PC-3 (cell line): ENCODE measurements around the gene KRT23.

Experiments
- EZH2 ChIP-seq: fragments of 300-600 bp; sonication (generic); IDR thresholded peaks from one replicate; pipeline ENCODE4 v1.6.1; 2017; ENCODE audit warnings: antibody characterized with exemption, mild to moderate bottlenecking, low read length; ENCODE audit not compliant: unreplicated experiment
- TF ChIP-seq, protein P1 (sequence below): fragments of 300-600 bp; sonication (generic); conservative IDR thresholded peaks from 2 replicates; pipeline ENCODE4 v1.5.1; 2017; ENCODE audit warnings: antibody characterized with exemption, low read depth, mild to moderate bottlenecking, low read length

DNA sequence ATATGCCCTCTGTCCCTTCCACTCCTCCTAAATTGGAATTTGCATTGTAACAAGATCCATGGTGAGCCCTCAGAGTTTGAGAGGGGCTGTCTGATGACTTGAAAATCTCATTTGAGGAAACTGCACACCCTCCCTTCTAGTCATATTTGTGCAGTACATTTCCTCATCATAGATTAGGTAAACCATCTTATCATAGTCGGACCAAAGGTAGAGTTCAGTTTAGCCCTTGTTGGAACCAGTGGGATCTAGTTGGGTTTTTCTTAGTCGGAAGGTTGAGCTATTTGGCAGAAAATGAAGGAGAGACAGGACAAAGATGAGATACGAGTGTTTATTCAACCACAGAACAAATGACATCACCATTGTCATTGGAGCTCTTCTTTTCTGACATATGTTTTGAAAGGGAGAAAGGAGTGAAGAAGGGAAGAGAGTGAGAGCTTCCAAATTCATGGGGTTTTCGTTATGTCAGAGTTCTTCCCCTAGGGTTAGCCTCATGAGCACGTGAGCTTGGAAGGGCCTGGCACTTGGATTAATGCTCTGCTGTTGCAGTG is 36.6 kb downstream of the KRT23 start:
- TF ChIP-seq, protein P1, sequence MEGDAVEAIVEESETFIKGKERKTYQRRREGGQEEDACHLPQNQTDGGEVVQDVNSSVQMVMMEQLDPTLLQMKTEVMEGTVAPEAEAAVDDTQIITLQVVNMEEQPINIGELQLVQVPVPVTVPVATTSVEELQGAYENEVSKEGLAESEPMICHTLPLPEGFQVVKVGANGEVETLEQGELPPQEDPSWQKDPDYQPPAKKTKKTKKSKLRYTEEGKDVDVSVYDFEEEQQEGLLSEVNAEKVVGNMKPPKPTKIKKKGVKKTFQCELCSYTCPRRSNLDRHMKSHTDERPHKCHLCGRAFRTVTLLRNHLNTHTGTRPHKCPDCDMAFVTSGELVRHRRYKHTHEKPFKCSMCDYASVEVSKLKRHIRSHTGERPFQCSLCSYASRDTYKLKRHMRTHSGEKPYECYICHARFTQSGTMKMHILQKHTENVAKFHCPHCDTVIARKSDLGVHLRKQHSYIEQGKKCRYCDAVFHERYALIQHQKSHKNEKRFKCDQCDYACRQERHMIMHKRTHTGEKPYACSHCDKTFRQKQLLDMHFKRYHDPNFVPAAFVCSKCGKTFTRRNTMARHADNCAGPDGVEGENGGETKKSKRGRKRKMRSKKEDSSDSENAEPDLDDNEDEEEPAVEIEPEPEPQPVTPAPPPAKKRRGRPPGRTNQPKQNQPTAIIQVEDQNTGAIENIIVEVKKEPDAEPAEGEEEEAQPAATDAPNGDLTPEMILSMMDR, result no peak
- TF ChIP-seq EZH2, result no peak
